SU-DHL-6 (cell line): ENCODE data around the gene THAP10.

Experiments
- H2AFZ ChIP-seq: fragments of 200-600 bp; sonication (generic); 2 replicates; pipeline ENCODE4 v1.6.1; 2014; ENCODE audit warnings: low read depth, mild to moderate bottlenecking, moderate library complexity, mixed read lengths, antibody characterized with exemption, low read length; ENCODE audit not compliant: severe bottlenecking
- H3F3A ChIP-seq: fragments of 200-600 bp; shearing (Covaris generic); 2 replicates; pipeline ENCODE4 v1.6.0; 2016; ENCODE audit warnings: antibody characterized with exemption, mild to moderate bottlenecking; ENCODE audit not compliant: insufficient read depth
- H3K27ac ChIP-seq: fragments of 200-600 bp; sonication (generic); 2 replicates; pipeline ENCODE4 v1.5.1; 2016; ENCODE audit warnings: low read depth, mild to moderate bottlenecking, low read length, moderate library complexity, mixed read lengths
- H3K27me3 ChIP-seq: fragments of 200-600 bp; sonication (generic), shearing (Covaris generic); 2 replicates; pipeline ENCODE4 v1.6.0; 2014; ENCODE audit warnings: mild to moderate bottlenecking, low read length
- H3K36me3 ChIP-seq: fragments of 200-600 bp; sonication (generic); 2 replicates; pipeline ENCODE4 v1.6.1; 2014; ENCODE audit warnings: mild to moderate bottlenecking, low read length, mixed read lengths
- H3K4me2 ChIP-seq: fragments of 300-600, 200-600 bp; shearing (Covaris generic), sonication (generic); 2 replicates; pipeline ENCODE4 v1.6.0; 2014; ENCODE audit warnings: low read length, low read depth, mild to moderate bottlenecking; ENCODE audit not compliant: poor library complexity, severe bottlenecking
- H3K4me3 ChIP-seq: fragments of 200-600 bp; sonication (generic); 2 replicates; pipeline ENCODE4 v1.5.1; 2014; ENCODE audit warnings: antibody characterized with exemption, low read length, mild to moderate bottlenecking, mixed read lengths; ENCODE audit not compliant: insufficient read depth, poor library complexity, severe bottlenecking
- H3K79me2 ChIP-seq: fragments of 200-600 bp; sonication (generic); 2 replicates; pipeline ENCODE4 v1.6.1; 2014; ENCODE audit warnings: mild to moderate bottlenecking, low read length, moderate library complexity; ENCODE audit not compliant: insufficient read depth
- H3K9ac ChIP-seq: fragments of 200-600 bp; sonication (generic); 2 replicates; pipeline ENCODE4 v1.7.0; 2014; ENCODE audit warnings: mild to moderate bottlenecking, low read length
- H3K9me2 ChIP-seq: fragments of 200-600 bp; sonication (generic); replicated peaks from 2 replicates; pipeline ENCODE4 v1.6.1; 2014; ENCODE audit warnings: low read length; ENCODE audit not compliant: insufficient read depth
- H3K9me3 ChIP-seq: fragments of 200-600 bp; sonication (generic); 2 replicates; pipeline ENCODE4 v1.6.1; 2014; ENCODE audit warnings: low read length, mixed read lengths; ENCODE audit not compliant: insufficient read depth
- H4K20me1 ChIP-seq: fragments of 200-600 bp; sonication (generic); 2 replicates; pipeline ENCODE4 v1.6.1; 2014; ENCODE audit warnings: low read depth, mild to moderate bottlenecking, antibody characterized with exemption, low read length, moderate library complexity, mixed read lengths
- CTCF ChIP-seq: fragments of 200-600 bp; sonication (generic); IDR thresholded peaks from one replicate; pipeline ENCODE4 v1.5.1; 2017; ENCODE audit warnings: antibody characterized with exemption, mild to moderate bottlenecking, low read length, moderate library complexity; ENCODE audit not compliant: insufficient read depth, poor library complexity, severe bottlenecking
- EZH2phosphoT487 ChIP-seq: fragments of 200-600 bp; sonication (generic), shearing (Covaris generic); conservative IDR thresholded peaks from 2 replicates; pipeline ENCODE4 v1.6.1; 2018; ENCODE audit warnings: mild to moderate bottlenecking, antibody characterized with exemption, low read length, moderate library complexity, mixed read lengths

THAP10 gene

GRCh38 chr15:70910958-70911357 is 18.7 kb upstream of the THAP10 start:
- H3F3A ChIP-seq = no peaks in the 10 kb centered on the region
- H3K4me3 ChIP-seq = no peak overlapping the region
- H4K20me1 ChIP-seq = no peaks in the 10 kb centered on the region
- no peak overlapping the region for H2AFZ ChIP-seq
- no peak overlapping the region for H3K4me2 ChIP-seq
- no peaks in the 10 kb centered on the region for H3K36me3 ChIP-seq
- no peaks in the 10 kb centered on the region for H3K79me2 ChIP-seq
- H3K9me3 ChIP-seq = peaks cover 11% of the 10 kb centered on the region; the same call in 1 of the 2 replicates
- no peak overlapping the region for H3K27ac ChIP-seq
- no peak for TF ChIP-seq CTCF
- TF ChIP-seq EZH2phosphoT487 = no peak
- no peak overlapping the region for H3K9ac ChIP-seq
- H3K27me3 ChIP-seq = no peaks in the 10 kb centered on the region
- no peaks in the 10 kb centered on the region for H3K9me2 ChIP-seq

DNA sequence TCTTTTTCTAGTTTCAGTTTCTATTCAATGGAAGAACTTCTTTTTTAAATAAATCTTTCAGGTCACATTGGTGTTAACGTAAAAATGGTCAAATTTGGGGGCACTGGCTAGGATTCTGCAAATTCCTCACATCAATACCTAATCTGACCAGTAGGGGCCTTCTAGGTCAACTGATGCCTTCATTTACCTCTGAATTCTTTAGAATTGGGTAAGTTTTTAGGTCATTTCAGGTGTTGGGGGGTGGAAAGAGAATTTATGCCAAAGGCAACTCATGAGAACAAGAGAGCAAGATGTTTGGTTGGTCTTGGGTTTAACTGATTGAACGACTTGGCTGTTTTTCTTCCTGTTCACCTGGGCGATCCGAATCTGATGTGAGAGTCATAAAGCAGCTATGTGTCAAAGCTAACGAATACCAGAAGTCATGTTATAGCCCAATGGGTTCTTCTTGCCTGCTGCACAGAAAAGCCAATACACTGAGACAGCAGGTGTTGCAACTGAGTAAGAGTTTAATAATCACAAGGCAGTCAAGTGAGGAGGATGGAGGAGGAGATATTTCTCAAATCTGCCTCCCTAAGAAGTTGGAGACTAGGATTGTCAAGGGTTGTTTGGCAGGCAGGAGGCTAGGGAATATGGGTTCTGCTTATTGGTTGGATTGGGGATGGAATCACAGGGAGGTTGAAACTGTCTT is 15.7 kb upstream of the THAP10 start:
- TF ChIP-seq EZH2phosphoT487 = no peak
- TF ChIP-seq CTCF = no peak
- Histone ChIP-seq H3K9me2 (no peaks in the 10 kb centered on the region), H3F3A (no peaks in the 10 kb centered on the region), H3K9me3 (peaks cover 11% of the 10 kb centered on the region; the same call in 1 of the 2 replicates), H2AFZ (no peak overlapping the region), H3K4me2 (no peak overlapping the region), H3K27ac (no peak overlapping the region), H4K20me1 (no peaks in the 10 kb centered on the region), H3K9ac (no peak overlapping the region), H3K4me3 (no peak overlapping the region), H3K27me3 (no peaks in the 10 kb centered on the region), H3K79me2 (no peaks in the 10 kb centered on the region), H3K36me3 (no peaks in the 10 kb centered on the region)

DNA sequence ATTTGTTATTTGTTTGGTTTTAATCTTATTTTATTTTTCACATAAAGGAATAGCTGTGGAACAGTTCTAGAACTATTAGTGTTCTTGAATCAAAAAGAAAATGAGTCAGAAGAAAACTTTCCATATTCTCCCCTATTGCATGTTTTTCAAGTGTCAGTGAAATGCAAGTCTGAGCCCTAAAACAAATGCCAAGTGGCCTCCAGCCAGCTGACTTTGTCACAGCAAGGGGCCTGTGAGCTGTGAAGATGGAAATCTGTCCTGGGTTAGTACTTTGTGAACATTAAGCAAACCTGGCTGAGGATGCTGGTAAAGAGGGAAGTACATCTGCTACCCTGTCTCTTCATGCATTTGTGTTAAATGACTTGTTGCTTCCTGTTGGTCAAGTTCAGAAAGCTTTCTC is 14.6 kb upstream of the THAP10 start:
- H3K79me2 ChIP-seq = no peaks in the 10 kb centered on the region
- H2AFZ ChIP-seq = no peak overlapping the region
- H3K9me3 ChIP-seq = peaks cover 11% of the 10 kb centered on the region; the same call in 1 of the 2 replicates
- no peak overlapping the region for H3K9ac ChIP-seq
- no peak overlapping the region for H3K4me2 ChIP-seq
- H3K9me2 ChIP-seq = no peaks in the 10 kb centered on the region
- TF ChIP-seq CTCF (no peak), EZH2phosphoT487 (no peak)
- H3K36me3 ChIP-seq = no peaks in the 10 kb centered on the region
- no peak overlapping the region for H3K4me3 ChIP-seq
- H3F3A ChIP-seq = no peaks in the 10 kb centered on the region
- H3K27me3 ChIP-seq = no peaks in the 10 kb centered on the region
- no peak overlapping the region for H3K27ac ChIP-seq
- no peaks in the 10 kb centered on the region for H4K20me1 ChIP-seq
